ENCODE data around the gene SIVA1. TPM values are rescaled to one million over a fixed set of nuclear protein-coding genes. Genes with fewer than 3 reads are reported as not detected.

Gene SIVA1
- polyA plus RNA-seq, 1 of the 3 experiments (the other 2 are of a cell fraction), result 137 TPM

GRCh38 chr14:104775073-104775489, 22.1 kb downstream of the SIVA1 start:
- no peaks in the 10 kb centered on the region for H3K27me3 ChIP-seq (ENCODE audit: insufficient read depth)
- no peak overlapping the region for H3K9ac ChIP-seq
- H3K4me2 ChIP-seq, result no peak overlapping the region
- peaks cover 12 to 64% of the 10 kb centered on the region in 2 experiments for H3K36me3 ChIP-seq (replicated peaks in 1 of 2; ENCODE audit: control insufficient read depth in 1 of 2, insufficient read depth in 2 of 2, low read length in 1 of 2)
- no peak for DNase-seq
- no peaks in the 10 kb centered on the region for H3K4me1 ChIP-seq (ENCODE audit: control insufficient read depth in 1 of 2, insufficient read depth in 2 of 2, low read depth in 1 of 2, low read length in 1 of 2)
- no peak overlapping the region for H3K27ac ChIP-seq (ENCODE audit: low read depth in 2 of 2, low read length in 1 of 2)
- H2AFZ ChIP-seq (ENCODE audit: low read depth), result no peak overlapping the region
- no peaks in the 10 kb centered on the region for H3K9me3 ChIP-seq
- TF ChIP-seq PBX3 (IDR thresholded peaks at IDR 0.05), result no peak
- no peak for TF ChIP-seq SMC3 (IDR thresholded peaks at IDR 0.05; ENCODE audit: low read depth, low read length)
- no peak for TF ChIP-seq GATA2 (CRISPR knock-in tag; IDR thresholded peaks at IDR 0.05)
- no peak for TF ChIP-seq RFX5 (IDR thresholded peaks at IDR 0.05; ENCODE audit: low read length)
- H3K9me2 ChIP-seq, result no peaks in the 10 kb centered on the region
- H3K79me2 ChIP-seq (ENCODE audit: insufficient read depth), result no peaks in the 10 kb centered on the region
- ChIA-PET POLR2A (no interaction called here), CTCF (interaction anchor here (0.7 to 0.8 kb wide), 2 partner anchors 66 to 122 kb away, joined by 3 read pairs; no protein-coding TSS in a partner anchor)
- H3F3A ChIP-seq (replicated peaks; ENCODE audit: insufficient read depth), result peaks cover 14% of the 10 kb centered on the region
- H3K4me3 ChIP-seq (ENCODE audit: low read depth in 2 of 2, low read length in 1 of 2), result no peak overlapping the region
- H4K20me1 ChIP-seq (ENCODE audit: insufficient read depth), result peaks cover 25% of the 10 kb centered on the region
- WGBS (ENCODE audit: low lambda C conversion rate), result 98% methylated on average over 10 of the region's 13 CpGs

DNA sequence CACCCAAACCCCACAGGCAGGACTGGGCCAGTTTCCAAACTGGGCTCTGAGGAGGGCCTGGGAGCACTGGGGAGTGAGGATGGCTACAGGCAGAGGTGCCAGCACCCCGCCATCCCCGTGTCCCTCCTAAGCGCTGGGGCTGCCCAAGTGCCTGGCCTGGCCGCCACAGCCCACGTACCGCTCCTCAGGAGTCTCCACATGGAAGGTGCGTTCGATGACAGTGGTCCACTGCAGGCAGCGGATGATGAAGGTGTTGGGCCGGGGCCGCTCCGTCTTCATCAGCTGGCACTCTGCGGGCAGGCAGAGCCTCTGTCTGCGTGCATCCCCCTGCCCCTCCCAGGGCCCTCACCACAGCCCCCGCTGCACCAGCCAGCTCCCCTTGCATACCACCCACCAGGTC, 23.5 kb downstream of the SIVA1 start:
- Histone ChIP-seq H3K4me3 (ENCODE audit: low read depth in 2 of 2, low read length in 1 of 2) (no peak overlapping the region), H3K9ac (no peak overlapping the region), H2AFZ (ENCODE audit: low read depth) (no peak overlapping the region), H3K27me3 (ENCODE audit: insufficient read depth) (no peaks in the 10 kb centered on the region), H4K20me1 (ENCODE audit: insufficient read depth) (peaks cover 33% of the 10 kb centered on the region), H3F3A (replicated peaks; ENCODE audit: insufficient read depth) (peaks cover 3% of the 10 kb centered on the region), H3K9me2 (no peaks in the 10 kb centered on the region), H3K4me1 (ENCODE audit: control insufficient read depth in 1 of 2, insufficient read depth in 2 of 2, low read depth in 1 of 2, low read length in 1 of 2) (no peaks in the 10 kb centered on the region), H3K36me3 (replicated peaks in 1 of 2; ENCODE audit: control insufficient read depth in 1 of 2, insufficient read depth in 2 of 2, low read length in 1 of 2) (peaks cover 5 to 67% of the 10 kb centered on the region in 2 experiments), H3K4me2 (no peak overlapping the region), H3K9me3 (no peaks in the 10 kb centered on the region), H3K27ac (ENCODE audit: low read depth in 2 of 2, low read length in 1 of 2) (no peak overlapping the region), H3K79me2 (ENCODE audit: insufficient read depth) (peaks cover 4% of the 10 kb centered on the region; the same call in 1 of the 2 replicates)
- 100% methylated on average over 5 of the region's 15 CpGs for WGBS (ENCODE audit: low lambda C conversion rate)
- POLR2A ChIA-PET, result no interaction called here
- DNase-seq, result no peak
- no peak for TF ChIP-seq MXI1 (IDR thresholded peaks at IDR 0.05; ENCODE audit: low read depth, low read length)
- no peak for TF ChIP-seq RXRA (IDR thresholded peaks at IDR 0.05; ENCODE audit: borderline replicate concordance, low read depth)
- TF ChIP-seq NFIC (IDR thresholded peaks at IDR 0.05; ENCODE audit: borderline replicate concordance), result no peak
- TF ChIP-seq CHD2 (IDR thresholded peaks at IDR 0.05; ENCODE audit: low read length, partially characterized antibody), result no peak
- TF ChIP-seq, protein P1, sequence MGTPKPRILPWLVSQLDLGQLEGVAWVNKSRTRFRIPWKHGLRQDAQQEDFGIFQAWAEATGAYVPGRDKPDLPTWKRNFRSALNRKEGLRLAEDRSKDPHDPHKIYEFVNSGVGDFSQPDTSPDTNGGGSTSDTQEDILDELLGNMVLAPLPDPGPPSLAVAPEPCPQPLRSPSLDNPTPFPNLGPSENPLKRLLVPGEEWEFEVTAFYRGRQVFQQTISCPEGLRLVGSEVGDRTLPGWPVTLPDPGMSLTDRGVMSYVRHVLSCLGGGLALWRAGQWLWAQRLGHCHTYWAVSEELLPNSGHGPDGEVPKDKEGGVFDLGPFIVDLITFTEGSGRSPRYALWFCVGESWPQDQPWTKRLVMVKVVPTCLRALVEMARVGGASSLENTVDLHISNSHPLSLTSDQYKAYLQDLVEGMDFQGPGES (IDR thresholded peaks at IDR 0.05; ENCODE audit: low read depth, low read length), result no peak
- no peak for TF ChIP-seq POLR2AphosphoS5 (IDR thresholded peaks at IDR 0.05; ENCODE audit: low read depth, low read length)
- no peak for TF ChIP-seq MEF2A (IDR thresholded peaks at IDR 0.05; ENCODE audit: borderline replicate concordance, low read depth)
- no peak for TF ChIP-seq FOSL2 (IDR thresholded peaks at IDR 0.05; ENCODE audit: borderline replicate concordance, low read depth)
- no peak for TF ChIP-seq SIN3A (IDR thresholded peaks at IDR 0.05; ENCODE audit: borderline replicate concordance, low read depth, low read length)
- no peak for TF ChIP-seq FOXM1 (IDR thresholded peaks at IDR 0.05; ENCODE audit: low read depth)
- TF ChIP-seq EP300 (IDR thresholded peaks at IDR 0.05; ENCODE audit: borderline replicate concordance in 1 of 2, low read depth in 1 of 2, low read length in 1 of 2), result no peak
- TF ChIP-seq TEAD4 (IDR thresholded peaks at IDR 0.05; ENCODE audit: borderline replicate concordance, insufficient read depth), result no peak
- TF ChIP-seq RCOR1 (IDR thresholded peaks at IDR 0.05; ENCODE audit: low read length), result no peak
- no peak for TF ChIP-seq RFX5 (IDR thresholded peaks at IDR 0.05; ENCODE audit: low read length)
- CTCF ChIA-PET, result interaction anchor here (1.2 to 1.5 kb wide), 2 partner anchors 12 to 21 kb away, joined by 3 to 5 read pairs; no protein-coding TSS in a partner anchor
